HepG2 (cell line): ENCODE measurements around the gene SWSAP1. TPM values are rescaled to one million over a fixed set of nuclear protein-coding genes. Genes with fewer than 3 reads are reported as not detected.

Experiments used
- ATAC-seq: fragments of 200-7000 bp; cut with Tn5 transposase; 3 replicates; pipeline ENCODE4 v1.9.1; 2020; ENCODE audit warnings: mild to moderate bottlenecking, moderate library complexity
- BruUV-seq: library from RNA; stranded (reverse); fragments of 400-500 nt; replicated peaks from 2 replicates; lab custom pipeline; 2021; lab: Mats Ljungman, UMichigan
- CTCF ChIA-PET: fragments of 300-600 bp; formaldehyde crosslinking; extraction: SDS; loops from one replicate; lab custom pipeline; 2021; ENCODE audit warnings: low total read pairs, inconsistent platforms, low intra/inter-chr PET ratio; lab: Yijun Ruan, JAX
- POLR2A ChIA-PET: fragments of 350-600 bp; sonication (Branson Sonifier 250); formaldehyde crosslinking; loops from one replicate; lab custom pipeline; 2020; ENCODE audit warnings: antibody characterized with exemption, inconsistent platforms; lab: Yijun Ruan, JAX
- DNase-seq: peaks from one replicate; pipeline ENCODE4 v3.0.0-alpha.2; 2015; ENCODE audit warnings: low spot score
- FAIRE-seq: peaks from 3 replicates; lab custom pipeline; 2011; peaks lifted over from hg19 to GRCh38; lab: Jason Lieb, UNC
- H2AFZ ChIP-seq: one replicate; pipeline ENCODE4 v1.6.1; 2011; ENCODE audit warnings: low read length, inconsistent platforms
- H3K27ac ChIP-seq: fragments of 300-600 bp; 3 replicates; pipeline ENCODE4 v1.8.0; 2011; ENCODE audit warnings: mixed run types, mild to moderate bottlenecking, mixed read lengths, low read length, inconsistent platforms; ENCODE audit not compliant: insufficient read depth; ENCODE audit errors: extremely low read length
- H3K27me3 ChIP-seq, 2 experiments: fragments of 200-600 bp in 1 of 2; 2 replicates in 1 of 2; 3 replicates in 1 of 2; pipeline versions ENCODE4 v1.6.0 to v1.8.0; 2011; ENCODE audit warnings: low read length in 2 of 2, mild to moderate bottlenecking in 2 of 2, moderate library complexity in 2 of 2, inconsistent platforms in 1 of 2; ENCODE audit not compliant: insufficient read depth in 2 of 2, control insufficient read depth in 1 of 2
- H3K36me3 ChIP-seq, 2 experiments: fragments of 200-600 bp in 1 of 2; replicated peaks in 1 of 2; 2 replicates in 1 of 2; 3 replicates in 1 of 2; pipeline versions ENCODE4 v1.5.1 to v1.8.0; 2011; ENCODE audit warnings: low read length in 2 of 2, inconsistent platforms in 1 of 2; ENCODE audit not compliant: insufficient read depth in 2 of 2, control insufficient read depth in 1 of 2
- H3K4me1 ChIP-seq: 2 replicates; pipeline ENCODE4 v1.5.1; 2012; ENCODE audit warnings: low read length, inconsistent platforms; ENCODE audit not compliant: insufficient read depth
- H3K4me2 ChIP-seq: 2 replicates; pipeline ENCODE4 v1.6.0; 2011; ENCODE audit warnings: low read depth, low read length, inconsistent platforms
- H3K4me3 ChIP-seq, 3 experiments: fragments of 200-600 bp in 1 of 3; sonication (generic), shearing (Covaris generic) in 1 of 3; replicated peaks in 1 of 3; 2 replicates each; pipeline ENCODE4 v1.5.1; 2011 to 2016; ENCODE audit warnings: low read length in 3 of 3, inconsistent platforms in 2 of 3, low read depth in 2 of 3, mild to moderate bottlenecking in 2 of 3, control low read depth in 1 of 3, mixed read lengths in 1 of 3; ENCODE audit not compliant: insufficient read depth in 1 of 3
- H3K79me2 ChIP-seq: one replicate; pipeline ENCODE4 v1.6.1; 2011; ENCODE audit warnings: low read length, inconsistent platforms; ENCODE audit not compliant: insufficient read depth
- H3K9ac ChIP-seq: 2 replicates; pipeline ENCODE4 v1.6.0; 2011; ENCODE audit warnings: mild to moderate bottlenecking, low read depth, low read length, inconsistent platforms; ENCODE audit not compliant: insufficient read depth
- H3K9me3 ChIP-seq: 2 replicates; pipeline ENCODE4 v1.5.1; 2012; ENCODE audit warnings: mild to moderate bottlenecking, low read length
- H4K20me1 ChIP-seq: 2 replicates; pipeline ENCODE4 v1.6.0; 2011; ENCODE audit warnings: inconsistent platforms, mild to moderate bottlenecking, low read length, moderate library complexity; ENCODE audit not compliant: insufficient read depth
- KDM5B ChIP-seq: sonication (generic); formaldehyde crosslinking; IDR thresholded peaks from 2 replicates; pipeline ENCODE4 v1.4.0; 2020; ENCODE audit warnings: missing genetic modification reagents, mild to moderate bottlenecking, borderline replicate concordance
- MTA1 ChIP-seq: sonication (generic); formaldehyde crosslinking; IDR thresholded peaks from 2 replicates; pipeline ENCODE4 v1.4.0; 2020; ENCODE audit warnings: missing genetic modification reagents, mild to moderate bottlenecking, borderline replicate concordance
- NR3C1 ChIP-seq: sonication (generic); formaldehyde crosslinking; IDR thresholded peaks from 2 replicates; pipeline ENCODE4 v1.4.0; 2020; ENCODE audit warnings: missing genetic modification reagents
- PRDM15 ChIP-seq: sonication (generic); formaldehyde crosslinking; IDR thresholded peaks from 2 replicates; pipeline ENCODE4 v1.4.0; 2020; ENCODE audit warnings: missing genetic modification reagents
- ZBED4 ChIP-seq: sonication (generic); formaldehyde crosslinking; IDR thresholded peaks from 2 replicates; pipeline ENCODE4 v1.4.0; 2020; ENCODE audit warnings: missing genetic modification reagents, borderline replicate concordance
- ZNF235 ChIP-seq: sonication (generic); formaldehyde crosslinking; IDR thresholded peaks from 2 replicates; pipeline ENCODE4 v1.8.1; 2023; ENCODE audit warnings: mild to moderate bottlenecking, missing genetic modification reagents, borderline replicate concordance
- ZNF329 ChIP-seq: sonication (generic); formaldehyde crosslinking; IDR thresholded peaks from 2 replicates; pipeline ENCODE4 v1.9.0; 2021; ENCODE audit warnings: low read depth, mild to moderate bottlenecking, missing genetic modification reagents
- ZNF383 ChIP-seq: sonication (generic); formaldehyde crosslinking; IDR thresholded peaks from 2 replicates; pipeline ENCODE4 v1.4.0; 2020; ENCODE audit warnings: missing genetic modification reagents, mild to moderate bottlenecking, borderline replicate concordance
- WGBS: methylation state at CpG from one replicate; pipeline ENCODE4 v1.1.6; 2017; ENCODE audit warnings: low lambda C conversion rate; 5-methylcytosine and 5-hydroxymethylcytosine counted together
- in situ Hi-C: cut with HindIII; loops from 2 replicates; pipeline ENCODE4 v1.10.0; 2017; ENCODE audit warnings: low pct_unique_long_range_greater_than_20kb; ENCODE audit not compliant: extremely low pct_ligation_motif_present
- intact Hi-C: fragments of 100-400 bp; cut with micrococcal nuclease; formaldehyde crosslinking; loops from one replicate; pipeline ENCODE4 v1.10.0; 2022; ENCODE audit not compliant: unreplicated experiment
- polyA plus RNA-seq, 8 experiments: library from polyadenylated mRNA; depleted of rRNA in 3 of 8; stranded (reverse) in 7 of 8; unstranded in 1 of 8; fragments of >200 nt; fragmentation: Illumina TruSeq in 4 of 8; extraction: Trizol in 4 of 8; gene quantifications; 2 replicates each; pipeline versions ENCODE4 v1.2.1 to v1.2.3, GENCODE V29; 2011 to 2016; ENCODE audit warnings: low read depth in 4 of 8, missing spikeins in 1 of 8, mixed read lengths in 1 of 8; ENCODE audit not compliant: insufficient read depth in 1 of 8
- total RNA-seq, 5 experiments: library from RNA; depleted of rRNA; stranded (reverse); fragments of >200 nt; fragmentation: Illumina TruSeq; extraction: Trizol; gene quantifications; 2 replicates each; pipeline ENCODE4 v1.2.3, GENCODE V29; 2016; ENCODE audit warnings: low read depth in 1 of 5

SWSAP1 gene
- total and polyA plus RNA-seq, 2 of the 13 experiments (the other 11 are each of a cell fraction or from before 2014, with no cell fraction given), result 2.7 to 3.3 TPM

GRCh38 chr19:11390933-11391680, 16.6 kb downstream of the SWSAP1 start:
- POLR2A ChIA-PET, result interaction anchor here (1.2 to 1.4 kb wide), 2 partner anchors 10 to 16 kb away, joined by 3 to 6 read pairs; no protein-coding TSS in a partner anchor
- FAIRE-seq, result no peak
- no peak overlapping the region for H3K9ac ChIP-seq
- ATAC-seq, result no peak
- no TSS peak for BruUV-seq
- 33% methylated on average over 4 of the region's 4 CpGs for WGBS
- no peaks in the 10 kb centered on the region for H3K79me2 ChIP-seq
- no peak overlapping the region for H3K4me3 ChIP-seq
- intact Hi-C loops (no loop called here), in situ Hi-C loops (no loop called here)
- H3K36me3 ChIP-seq, result no peaks in the 10 kb centered on the region
- DNase-seq, result no peak
- no peaks in the 10 kb centered on the region for H3K27me3 ChIP-seq
- no peaks in the 10 kb centered on the region for H3K9me3 ChIP-seq
- no peak for TF ChIP-seq ZNF235 (CRISPR knock-in tag)
- no peak for TF ChIP-seq MTA1 (CRISPR knock-in tag)
- peak; percentile 96 for TF ChIP-seq PRDM15 (CRISPR knock-in tag)
- TF ChIP-seq ZNF329, result peak; percentile 98
- no peak for TF ChIP-seq NR3C1 (CRISPR knock-in tag)
- TF ChIP-seq ZBED4, result no peak
- peak; percentile 95; the same call in 1 of the 2 replicates for TF ChIP-seq ZNF383
- no peak for TF ChIP-seq KDM5B
- no peak overlapping the region for H3K27ac ChIP-seq
- H3K4me1 ChIP-seq, result peaks cover 26% of the 10 kb centered on the region
- no peak overlapping the region for H2AFZ ChIP-seq
- H3K4me2 ChIP-seq, result no peak overlapping the region
- CTCF ChIA-PET, result no interaction called here
- no peaks in the 10 kb centered on the region for H4K20me1 ChIP-seq
